GM23338 (cell line): Measurements from ENCODE around the gene ZNF687. TPM values are rescaled to one million over a fixed set of nuclear protein-coding genes. Genes with fewer than 3 reads are reported as not detected.

Experiments
- ATAC-seq: fragments of 200-7000 bp; cut with Tn5 transposase; 3 replicates; pipeline ENCODE4 v1.9.1; 2020
- DNase-seq: peaks from one replicate; pipeline ENCODE4 v3.0.0-alpha.2; 2015; ENCODE audit warnings: low spot score
- H2AFZ ChIP-seq: fragments of 200-600 bp; sonication (generic); 2 replicates; pipeline ENCODE4 v1.8.0; 2016; ENCODE audit warnings: antibody characterized with exemption, mild to moderate bottlenecking, moderate library complexity
- H3F3A ChIP-seq: fragments of 200-600 bp; sonication (generic); replicated peaks from 2 replicates; pipeline ENCODE4 v1.8.0; 2017; ENCODE audit warnings: antibody characterized with exemption, mixed run types, low read depth
- H3K27ac ChIP-seq: fragments of 200-600 bp; sonication (generic); 2 replicates; pipeline ENCODE4 v1.6.1; 2016; ENCODE audit warnings: low read depth
- H3K27me3 ChIP-seq: fragments of 200-600 bp; sonication (generic); 2 replicates; pipeline ENCODE4 v1.8.0; 2016; ENCODE audit warnings: mild to moderate bottlenecking, mixed run types, moderate library complexity; ENCODE audit not compliant: insufficient read depth
- H3K36me3 ChIP-seq: fragments of 200-600 bp; sonication (generic); 2 replicates; pipeline ENCODE4 v1.8.0; 2016; ENCODE audit warnings: mild to moderate bottlenecking; ENCODE audit not compliant: insufficient read depth
- H3K4me1 ChIP-seq: fragments of 200-600 bp; sonication (generic); 2 replicates; pipeline ENCODE4 v1.8.0; 2016; ENCODE audit warnings: mild to moderate bottlenecking, moderate library complexity; ENCODE audit not compliant: insufficient read depth
- H3K4me2 ChIP-seq: fragments of 200-600 bp; sonication (generic); 2 replicates; pipeline ENCODE4 v1.7.1; 2017; ENCODE audit warnings: mixed run types
- H3K4me3 ChIP-seq: fragments of 200-600 bp; sonication (generic); 2 replicates; pipeline ENCODE4 v1.6.1; 2016; ENCODE audit warnings: mixed run types
- H3K79me2 ChIP-seq: fragments of 200-600 bp; sonication (generic); replicated peaks from 2 replicates; pipeline ENCODE4 v1.8.0; 2017; ENCODE audit warnings: mild to moderate bottlenecking; ENCODE audit not compliant: insufficient read depth
- H3K9me2 ChIP-seq: fragments of 200-600 bp; sonication (generic); 2 replicates; pipeline ENCODE4 v1.8.0; 2017; ENCODE audit not compliant: insufficient read depth
- H4K20me1 ChIP-seq: fragments of 200-600 bp; sonication (generic); replicated peaks from 2 replicates; pipeline ENCODE4 v1.8.0; 2017; ENCODE audit warnings: mild to moderate bottlenecking; ENCODE audit not compliant: insufficient read depth
- H3K27ac Mint-ChIP-seq: 2 replicates; pipeline ENCODE4 v1.8.0; 2020; ENCODE audit warnings: inconsistent platforms, mild to moderate bottlenecking, moderate library complexity, mixed read lengths
- H3K27me3 Mint-ChIP-seq: 3 replicates; pipeline ENCODE4 v1.8.0; 2022; ENCODE audit warnings: low read depth, mild to moderate bottlenecking, moderate library complexity, mixed read lengths, inconsistent platforms; ENCODE audit not compliant: insufficient read depth, poor library complexity
- H3K36me3 Mint-ChIP-seq: 3 replicates; pipeline ENCODE4 v1.8.0; 2021; ENCODE audit warnings: low read depth, mild to moderate bottlenecking, inconsistent platforms, moderate library complexity, mixed read lengths
- H3K4me1 Mint-ChIP-seq: 3 replicates; pipeline ENCODE4 v1.8.0; 2020; ENCODE audit warnings: mild to moderate bottlenecking, inconsistent platforms, mixed read lengths
- H3K4me3 Mint-ChIP-seq: 3 replicates; pipeline ENCODE4 v1.8.0; 2021; ENCODE audit warnings: moderate library complexity, mild to moderate bottlenecking, inconsistent platforms, mixed read lengths
- H3K9me3 Mint-ChIP-seq: 3 replicates; pipeline ENCODE4 v1.8.0; 2020; ENCODE audit warnings: moderate library complexity, mild to moderate bottlenecking, inconsistent platforms, mixed read lengths
- EZH2phosphoT487 ChIP-seq: fragments of 200-600 bp; sonication (generic); IDR thresholded peaks from one replicate; pipeline ENCODE4 v1.8.1; 2018; ENCODE audit warnings: antibody characterized with exemption; ENCODE audit not compliant: unreplicated experiment
- POLR2AphosphoS5 ChIP-seq: IDR thresholded peaks from 2 replicates; pipeline ENCODE4 v1.6.1; 2016; ENCODE audit warnings: antibody characterized with exemption, low read depth
- ZNF114 ChIP-seq: fragments of 250-450 bp; sonication (Bioruptor Pico); IDR thresholded peaks from 2 replicates; pipeline ENCODE4 v1.5.0; 2020; ENCODE audit warnings: mild to moderate bottlenecking, moderate library complexity
- polyA plus RNA-seq: library from polyadenylated mRNA; unstranded; fragments of >200 nt; fragmentation: Nextera tagmentation; extraction: Ambion mirVana; gene quantifications from 2 replicates; pipeline ENCODE4 v1.2.1, GENCODE V29; 2016
- total RNA-seq: library from RNA; depleted of rRNA; stranded (reverse); fragments of >200 nt; shearing (Covaris generic); gene quantifications from 2 replicates; pipeline ENCODE4 v1.2.3, GENCODE V29; 2014
- TF ChIP-seq, protein P1 (sequence below): fragments of 250-450 bp; sonication (Bioruptor Pico); IDR thresholded peaks from 2 replicates; pipeline ENCODE4 v1.5.0; 2020; ENCODE audit warnings: mild to moderate bottlenecking, moderate library complexity
- TF ChIP-seq, protein P2 (sequence below): IDR thresholded peaks from one replicate; pipeline ENCODE4 v1.6.1; 2018; ENCODE audit warnings: antibody characterized with exemption; ENCODE audit not compliant: unreplicated experiment

ZNF687 gene
- total and polyA plus RNA-seq, 2 experiments from 2014 or later = 7.7 to 63.9 TPM

DNA sequence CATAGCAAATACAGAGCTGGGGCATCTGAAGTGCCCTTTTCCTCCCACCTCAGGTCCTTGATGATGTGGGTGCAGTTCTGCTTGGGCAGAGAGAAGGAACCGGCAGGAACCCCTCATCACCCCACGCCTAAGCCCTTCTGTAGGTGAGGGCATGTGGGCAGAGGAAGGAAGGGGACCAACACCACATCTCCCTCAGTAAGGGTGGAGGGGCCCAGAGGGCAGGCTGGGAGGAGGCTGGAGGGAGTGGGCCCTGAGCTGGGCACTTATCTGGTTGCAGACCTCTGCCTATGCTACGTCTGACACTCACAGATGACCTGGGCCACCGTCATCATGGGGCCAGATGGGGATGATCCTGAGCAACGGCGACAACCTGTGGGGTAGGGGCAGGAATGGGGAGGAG, 11.0 kb downstream of the ZNF687 start (continued):
- TF ChIP-seq, protein P1, sequence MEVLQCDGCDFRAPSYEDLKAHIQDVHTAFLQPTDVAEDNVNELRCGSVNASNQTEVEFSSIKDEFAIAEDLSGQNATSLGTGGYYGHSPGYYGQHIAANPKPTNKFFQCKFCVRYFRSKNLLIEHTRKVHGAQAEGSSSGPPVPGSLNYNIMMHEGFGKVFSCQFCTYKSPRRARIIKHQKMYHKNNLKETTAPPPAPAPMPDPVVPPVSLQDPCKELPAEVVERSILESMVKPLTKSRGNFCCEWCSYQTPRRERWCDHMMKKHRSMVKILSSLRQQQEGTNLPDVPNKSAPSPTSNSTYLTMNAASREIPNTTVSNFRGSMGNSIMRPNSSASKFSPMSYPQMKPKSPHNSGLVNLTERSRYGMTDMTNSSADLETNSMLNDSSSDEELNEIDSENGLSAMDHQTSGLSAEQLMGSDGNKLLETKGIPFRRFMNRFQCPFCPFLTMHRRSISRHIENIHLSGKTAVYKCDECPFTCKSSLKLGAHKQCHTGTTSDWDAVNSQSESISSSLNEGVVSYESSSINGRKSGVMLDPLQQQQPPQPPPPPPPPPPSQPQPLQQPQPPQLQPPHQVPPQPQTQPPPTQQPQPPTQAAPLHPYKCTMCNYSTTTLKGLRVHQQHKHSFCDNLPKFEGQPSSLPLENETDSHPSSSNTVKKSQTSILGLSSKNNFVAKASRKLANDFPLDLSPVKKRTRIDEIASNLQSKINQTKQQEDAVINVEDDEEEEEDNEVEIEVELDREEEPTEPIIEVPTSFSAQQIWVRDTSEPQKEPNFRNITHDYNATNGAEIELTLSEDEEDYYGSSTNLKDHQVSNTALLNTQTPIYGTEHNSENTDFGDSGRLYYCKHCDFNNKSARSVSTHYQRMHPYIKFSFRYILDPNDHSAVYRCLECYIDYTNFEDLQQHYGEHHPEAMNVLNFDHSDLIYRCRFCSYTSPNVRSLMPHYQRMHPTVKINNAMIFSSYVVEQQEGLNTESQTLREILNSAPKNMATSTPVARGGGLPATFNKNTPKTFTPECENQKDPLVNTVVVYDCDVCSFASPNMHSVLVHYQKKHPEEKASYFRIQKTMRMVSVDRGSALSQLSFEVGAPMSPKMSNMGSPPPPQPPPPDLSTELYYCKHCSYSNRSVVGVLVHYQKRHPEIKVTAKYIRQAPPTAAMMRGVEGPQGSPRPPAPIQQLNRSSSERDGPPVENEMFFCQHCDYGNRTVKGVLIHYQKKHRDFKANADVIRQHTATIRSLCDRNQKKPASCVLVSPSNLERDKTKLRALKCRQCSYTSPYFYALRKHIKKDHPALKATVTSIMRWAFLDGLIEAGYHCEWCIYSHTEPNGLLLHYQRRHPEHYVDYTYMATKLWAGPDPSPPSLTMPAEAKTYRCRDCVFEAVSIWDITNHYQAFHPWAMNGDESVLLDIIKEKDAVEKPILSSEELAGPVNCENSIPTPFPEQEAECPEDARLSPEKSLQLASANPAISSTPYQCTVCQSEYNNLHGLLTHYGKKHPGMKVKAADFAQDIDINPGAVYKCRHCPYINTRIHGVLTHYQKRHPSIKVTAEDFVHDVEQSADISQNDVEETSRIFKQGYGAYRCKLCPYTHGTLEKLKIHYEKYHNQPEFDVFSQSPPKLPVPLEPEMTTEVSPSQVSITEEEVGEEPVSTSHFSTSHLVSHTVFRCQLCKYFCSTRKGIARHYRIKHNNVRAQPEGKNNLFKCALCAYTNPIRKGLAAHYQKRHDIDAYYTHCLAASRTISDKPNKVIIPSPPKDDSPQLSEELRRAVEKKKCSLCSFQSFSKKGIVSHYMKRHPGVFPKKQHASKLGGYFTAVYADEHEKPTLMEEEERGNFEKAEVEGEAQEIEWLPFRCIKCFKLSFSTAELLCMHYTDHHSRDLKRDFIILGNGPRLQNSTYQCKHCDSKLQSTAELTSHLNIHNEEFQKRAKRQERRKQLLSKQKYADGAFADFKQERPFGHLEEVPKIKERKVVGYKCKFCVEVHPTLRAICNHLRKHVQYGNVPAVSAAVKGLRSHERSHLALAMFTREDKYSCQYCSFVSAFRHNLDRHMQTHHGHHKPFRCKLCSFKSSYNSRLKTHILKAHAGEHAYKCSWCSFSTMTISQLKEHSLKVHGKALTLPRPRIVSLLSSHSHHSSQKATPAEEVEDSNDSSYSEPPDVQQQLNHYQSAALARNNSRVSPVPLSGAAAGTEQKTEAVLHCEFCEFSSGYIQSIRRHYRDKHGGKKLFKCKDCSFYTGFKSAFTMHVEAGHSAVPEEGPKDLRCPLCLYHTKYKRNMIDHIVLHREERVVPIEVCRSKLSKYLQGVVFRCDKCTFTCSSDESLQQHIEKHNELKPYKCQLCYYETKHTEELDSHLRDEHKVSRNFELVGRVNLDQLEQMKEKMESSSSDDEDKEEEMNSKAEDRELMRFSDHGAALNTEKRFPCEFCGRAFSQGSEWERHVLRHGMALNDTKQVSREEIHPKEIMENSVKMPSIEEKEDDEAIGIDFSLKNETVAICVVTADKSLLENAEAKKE (CRISPR knock-in tag) = no peak

DNA sequence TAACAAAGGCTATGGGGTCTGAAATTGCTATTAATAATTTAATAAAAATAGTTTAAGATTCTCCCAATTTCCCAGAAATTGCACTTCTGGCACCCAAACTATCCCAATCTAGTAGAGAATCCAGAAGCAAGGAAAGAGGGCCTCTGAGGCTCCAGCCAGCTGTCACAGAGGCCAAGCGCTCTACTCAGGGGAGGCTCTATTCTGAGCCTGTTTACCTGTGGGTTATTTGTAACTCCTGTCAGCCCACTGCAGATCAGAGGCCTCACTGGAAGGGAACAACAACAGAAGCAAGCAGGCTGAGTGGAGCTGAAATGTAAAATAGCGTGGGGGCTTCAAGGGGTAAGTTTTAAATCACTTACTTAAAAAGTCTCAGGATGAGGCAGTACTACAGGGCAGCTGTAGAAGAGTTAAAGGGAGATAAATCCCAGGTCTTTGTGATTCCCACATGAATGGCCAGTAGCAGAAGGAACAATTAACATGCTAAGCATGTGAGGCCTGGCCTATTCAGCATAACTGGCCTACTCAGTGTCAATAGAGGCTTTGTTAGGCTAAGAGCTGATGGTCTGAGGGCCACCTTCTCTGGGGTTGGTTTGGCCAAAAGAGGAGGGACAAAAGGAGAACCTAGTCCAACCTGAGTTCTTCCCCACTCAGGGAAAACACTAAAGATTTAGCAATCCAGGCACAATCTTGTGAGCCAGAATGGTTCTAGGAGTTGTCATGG, 12.8 kb downstream of the ZNF687 start:
- H3K27ac ChIP-seq = peak overlapping the region; percentile 91
- TF ChIP-seq ZNF114 = 0 out of 2 replicates have a peak, but pooled peaks have one; percentile 25
- TF ChIP-seq, protein P2, sequence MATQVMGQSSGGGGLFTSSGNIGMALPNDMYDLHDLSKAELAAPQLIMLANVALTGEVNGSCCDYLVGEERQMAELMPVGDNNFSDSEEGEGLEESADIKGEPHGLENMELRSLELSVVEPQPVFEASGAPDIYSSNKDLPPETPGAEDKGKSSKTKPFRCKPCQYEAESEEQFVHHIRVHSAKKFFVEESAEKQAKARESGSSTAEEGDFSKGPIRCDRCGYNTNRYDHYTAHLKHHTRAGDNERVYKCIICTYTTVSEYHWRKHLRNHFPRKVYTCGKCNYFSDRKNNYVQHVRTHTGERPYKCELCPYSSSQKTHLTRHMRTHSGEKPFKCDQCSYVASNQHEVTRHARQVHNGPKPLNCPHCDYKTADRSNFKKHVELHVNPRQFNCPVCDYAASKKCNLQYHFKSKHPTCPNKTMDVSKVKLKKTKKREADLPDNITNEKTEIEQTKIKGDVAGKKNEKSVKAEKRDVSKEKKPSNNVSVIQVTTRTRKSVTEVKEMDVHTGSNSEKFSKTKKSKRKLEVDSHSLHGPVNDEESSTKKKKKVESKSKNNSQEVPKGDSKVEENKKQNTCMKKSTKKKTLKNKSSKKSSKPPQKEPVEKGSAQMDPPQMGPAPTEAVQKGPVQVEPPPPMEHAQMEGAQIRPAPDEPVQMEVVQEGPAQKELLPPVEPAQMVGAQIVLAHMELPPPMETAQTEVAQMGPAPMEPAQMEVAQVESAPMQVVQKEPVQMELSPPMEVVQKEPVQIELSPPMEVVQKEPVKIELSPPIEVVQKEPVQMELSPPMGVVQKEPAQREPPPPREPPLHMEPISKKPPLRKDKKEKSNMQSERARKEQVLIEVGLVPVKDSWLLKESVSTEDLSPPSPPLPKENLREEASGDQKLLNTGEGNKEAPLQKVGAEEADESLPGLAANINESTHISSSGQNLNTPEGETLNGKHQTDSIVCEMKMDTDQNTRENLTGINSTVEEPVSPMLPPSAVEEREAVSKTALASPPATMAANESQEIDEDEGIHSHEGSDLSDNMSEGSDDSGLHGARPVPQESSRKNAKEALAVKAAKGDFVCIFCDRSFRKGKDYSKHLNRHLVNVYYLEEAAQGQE = no peak
- TF ChIP-seq POLR2AphosphoS5 = no peak
- TF ChIP-seq EZH2phosphoT487 = no peak

More for the DNA sequence above, 12.8 kb downstream of the ZNF687 start:
- peak overlapping the region; percentile 35 for H3K4me3 Mint-ChIP-seq
- no peaks in the 10 kb centered on the region for H3K27me3 ChIP-seq
- H3K4me3 ChIP-seq = no peak overlapping the region; the same call in 1 of the 2 replicates
- peaks cover 16% of the 10 kb centered on the region; the same call in 1 of the 2 replicates for H3F3A ChIP-seq
- ATAC-seq (peak; percentile 81), DNase-seq (peak; percentile 70)
- peaks cover 29% of the 10 kb centered on the region for H3K4me1 Mint-ChIP-seq
- H3K4me2 ChIP-seq = peak overlapping the region; percentile 61
- H2AFZ ChIP-seq = no peak overlapping the region
- H3K4me1 ChIP-seq = peaks cover 30% of the 10 kb centered on the region
- H3K9me2 ChIP-seq = peaks cover 10% of the 10 kb centered on the region; the same call in 1 of the 2 replicates
- H3K79me2 ChIP-seq = no peaks in the 10 kb centered on the region
- H3K27me3 Mint-ChIP-seq = peaks cover 16% of the 10 kb centered on the region
- 0 out of 2 replicates have a peak, but pooled peaks cover 3% of the 10 kb centered on the region for H4K20me1 ChIP-seq
- peak overlapping the region; percentile 91 for H3K27ac Mint-ChIP-seq
- no peaks in the 10 kb centered on the region; the same call in 2 of the 3 replicates for H3K9me3 Mint-ChIP-seq
- peaks cover 78% of the 10 kb centered on the region for H3K36me3 Mint-ChIP-seq
- peaks cover 15% of the 10 kb centered on the region for H3K36me3 ChIP-seq
